Stimulated activated CD8-positive, alpha-beta memory T cell treated with anti-CD3 and anti-CD28 coated beads, Interleukin-15, amount 100 ng/mL, for 48 hours (primary cell): ENCODE data around the gene ZNF740.

ENCODE experiments used
- DNase-seq, 2 donors: peaks; one replicate each; pipeline ENCODE4 v3.0.0-alpha.2; 2020; ENCODE audit warnings: low read depth in 2 of 2

ZNF740 gene

GRCh38 chr12:53214221-53214620, 33.7 kb downstream of the ZNF740 start:
- no peak for DNase-seq

GRCh38 chr12:53214687-53215455, 34.3 kb downstream of the ZNF740 start:
- no peak for DNase-seq

- DNase-seq = no peak
These were observed 35.0 kb downstream of the ZNF740 start for GRCh38 chr12:53215497-53215896.

- peak in 1 of 2 donors; percentile 59 for DNase-seq
These were observed 36.8 kb downstream of the ZNF740 start for GRCh38 chr12:53217051-53217930.

GRCh38 chr12:53217931-53218307, 37.4 kb downstream of the ZNF740 start:
- no peak for DNase-seq

- no peak for DNase-seq
These were observed 38.2 kb downstream of the ZNF740 start for GRCh38 chr12:53218551-53219291.

- DNase-seq = peak; percentile 68 to 79
These were observed 38.9 kb downstream of the ZNF740 start for GRCh38 chr12:53219292-53219955.

GRCh38 chr12:53219956-53220693, 39.6 kb downstream of the ZNF740 start:
- peak; percentile 72 to 77 for DNase-seq

GRCh38 chr12:53220694-53221202, 40.2 kb downstream of the ZNF740 start:
- DNase-seq = peak; percentile 84 to 87

- DNase-seq = no peak
These were observed 40.9 kb downstream of the ZNF740 start for GRCh38 chr12:53221203-53222080.

GRCh38 chr12:53222170-53222721, 41.7 kb downstream of the ZNF740 start:
- no peak for DNase-seq

GRCh38 chr12:53222806-53223261, 42.3 kb downstream of the ZNF740 start:
- no peak for DNase-seq

- DNase-seq = no peak
These were observed 43.0 kb downstream of the ZNF740 start for GRCh38 chr12:53223389-53224060.

- no peak for DNase-seq
These were observed 43.8 kb downstream of the ZNF740 start for GRCh38 chr12:53224061-53224896.

GRCh38 chr12:53224897-53225634, 44.5 kb downstream of the ZNF740 start:
- DNase-seq = no peak

GRCh38 chr12:53225635-53226424, 45.3 kb downstream of the ZNF740 start:
- DNase-seq = no peak
